Measurements from ENCODE around the gene HIVEP2.

The HIVEP2 gene

GRCh38 chr6:142856624-142857232, 88.2 kb downstream of the HIVEP2 start:
- Histone ChIP-seq H3K4me2 (ENCODE audit: low read length) (no peak overlapping the region), H2BK120ac (ENCODE audit: low read depth, low read length) (no peak overlapping the region), H2BK5ac (ENCODE audit: low read length) (no peak overlapping the region), H4K8ac (ENCODE audit: low read depth, low read length) (no peak overlapping the region), H3K4me3 (ENCODE audit: low read length) (no peak overlapping the region), H3K79me1 (ENCODE audit: low read length) (no peaks in the 10 kb centered on the region), H3K56ac (ENCODE audit: low read length) (no peak overlapping the region), H3K79me2 (ENCODE audit: control insufficient read depth, insufficient read depth, low read length) (no peaks in the 10 kb centered on the region), H2AK5ac (ENCODE audit: low read length) (no peak overlapping the region), H3K36me3 (ENCODE audit: control insufficient read depth, insufficient read depth, low read length) (no peaks in the 10 kb centered on the region), H3K4me1 (ENCODE audit: control insufficient read depth, low read depth, low read length) (no peaks in the 10 kb centered on the region), H3K27me3 (ENCODE audit: insufficient read depth, low read length, poor library complexity) (no peaks in the 10 kb centered on the region), H3K9ac (ENCODE audit: low read length) (no peak overlapping the region), H3K23ac (ENCODE audit: low read length) (peak overlapping the region; percentile 53), H2BK15ac (replicated peaks; ENCODE audit: low read depth) (no peak overlapping the region), H3K18ac (ENCODE audit: low read length) (no peak overlapping the region), H4K5ac (ENCODE audit: low read length) (no peak overlapping the region), H3K4ac (ENCODE audit: low read depth, low read length) (no peak overlapping the region), H3K27ac (ENCODE audit: low read depth, low read length) (no peak overlapping the region)
- no CpG with 5 or more reads among the region's 6 CpGs for WGBS (ENCODE audit: extremely low coverage, insufficient coverage, low lambda C conversion rate)
- DNase-seq, result no peak

- Histone ChIP-seq H3K4ac (ENCODE audit: low read depth, low read length) (no peak overlapping the region), H2BK5ac (ENCODE audit: low read length) (no peak overlapping the region), H3K79me1 (ENCODE audit: low read length) (no peaks in the 10 kb centered on the region), H3K4me3 (ENCODE audit: low read length) (no peak overlapping the region), H3K23ac (ENCODE audit: low read length) (no peak overlapping the region), H4K8ac (ENCODE audit: low read depth, low read length) (no peak overlapping the region), H3K4me2 (ENCODE audit: low read length) (no peak overlapping the region), H2AK5ac (ENCODE audit: low read length) (no peak overlapping the region), H2BK120ac (ENCODE audit: low read depth, low read length) (no peak overlapping the region), H3K27me3 (ENCODE audit: insufficient read depth, low read length, poor library complexity) (no peaks in the 10 kb centered on the region), H3K27ac (ENCODE audit: low read depth, low read length) (no peak overlapping the region), H3K9ac (ENCODE audit: low read length) (no peak overlapping the region), H2BK15ac (replicated peaks; ENCODE audit: low read depth) (no peak overlapping the region), H3K18ac (ENCODE audit: low read length) (peak overlapping the region; percentile 41), H3K4me1 (ENCODE audit: control insufficient read depth, low read depth, low read length) (no peaks in the 10 kb centered on the region), H3K56ac (ENCODE audit: low read length) (no peak overlapping the region), H3K36me3 (ENCODE audit: control insufficient read depth, insufficient read depth, low read length) (no peaks in the 10 kb centered on the region), H4K5ac (ENCODE audit: low read length) (no peak overlapping the region), H3K79me2 (ENCODE audit: control insufficient read depth, insufficient read depth, low read length) (no peaks in the 10 kb centered on the region)
- WGBS (ENCODE audit: extremely low coverage, insufficient coverage, low lambda C conversion rate), result no CpG with 5 or more reads among the region's 5 CpGs
- DNase-seq, result no peak
Observed at GRCh38 chr6:142855893-142856623, 88.9 kb downstream of the HIVEP2 start.

DNA sequence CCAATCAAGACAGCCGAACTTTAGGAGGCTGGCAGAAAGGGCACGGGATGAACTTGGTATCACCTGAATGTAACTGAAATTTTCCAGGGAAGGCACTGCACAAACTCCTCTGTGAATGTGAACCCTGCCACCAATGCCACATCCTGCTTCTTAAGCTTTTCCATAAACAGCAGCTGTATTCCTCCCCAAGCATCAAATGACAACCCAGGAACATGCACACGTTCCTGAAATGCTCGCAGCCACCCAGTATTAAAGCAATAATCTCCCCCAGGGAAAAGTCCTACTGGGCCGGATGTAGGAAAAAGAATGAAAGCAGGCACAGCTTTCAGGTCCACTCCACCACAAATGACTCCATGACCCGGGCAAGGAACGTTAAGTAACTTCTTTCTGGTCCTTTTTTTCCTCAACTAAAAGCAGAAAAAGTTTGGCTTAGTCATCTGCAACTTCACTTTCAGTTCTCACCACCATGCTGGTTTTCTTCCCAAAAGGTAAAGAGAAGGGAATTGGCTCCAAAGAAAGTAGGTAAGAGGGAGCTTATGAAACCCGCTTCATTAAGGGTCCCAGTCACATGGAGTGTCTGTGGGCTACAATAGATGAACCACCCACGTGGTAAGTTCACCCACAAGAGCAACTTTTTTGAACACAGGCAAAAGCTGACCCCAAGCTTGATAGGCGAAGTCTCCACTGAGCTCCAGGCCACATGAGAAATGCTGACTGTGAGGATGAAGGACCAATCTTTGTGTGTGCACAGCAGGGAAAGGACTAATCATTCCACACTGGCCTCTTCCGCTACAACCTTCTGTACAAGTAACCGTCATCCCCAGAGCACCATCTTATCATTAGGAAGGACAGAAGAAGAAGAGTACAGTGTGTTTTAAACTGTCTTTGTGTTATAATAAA, 90.1 kb downstream of the HIVEP2 start:
- Histone ChIP-seq H3K4me3 (ENCODE audit: low read length) (no peak overlapping the region), H3K9ac (ENCODE audit: low read length) (no peak overlapping the region), H2BK15ac (replicated peaks; ENCODE audit: low read depth) (no peak overlapping the region), H3K79me2 (ENCODE audit: control insufficient read depth, insufficient read depth, low read length) (no peaks in the 10 kb centered on the region), H3K4me2 (ENCODE audit: low read length) (no peak overlapping the region), H2BK120ac (ENCODE audit: low read depth, low read length) (no peak overlapping the region), H4K8ac (ENCODE audit: low read depth, low read length) (no peak overlapping the region), H3K79me1 (ENCODE audit: low read length) (no peaks in the 10 kb centered on the region), H3K56ac (ENCODE audit: low read length) (no peak overlapping the region), H2BK5ac (ENCODE audit: low read length) (no peak overlapping the region), H3K4me1 (ENCODE audit: control insufficient read depth, low read depth, low read length) (no peaks in the 10 kb centered on the region), H3K18ac (ENCODE audit: low read length) (no peak overlapping the region), H3K27ac (ENCODE audit: low read depth, low read length) (no peak overlapping the region), H3K23ac (ENCODE audit: low read length) (no peak overlapping the region), H2AK5ac (ENCODE audit: low read length) (no peak overlapping the region), H3K4ac (ENCODE audit: low read depth, low read length) (no peak overlapping the region), H4K5ac (ENCODE audit: low read length) (no peak overlapping the region), H3K36me3 (ENCODE audit: control insufficient read depth, insufficient read depth, low read length) (no peaks in the 10 kb centered on the region), H3K27me3 (ENCODE audit: insufficient read depth, low read length, poor library complexity) (no peaks in the 10 kb centered on the region)
- DNase-seq, result no peak
- whole genome bisulfite sequencing (ENCODE audit: extremely low coverage, insufficient coverage, low lambda C conversion rate), result no CpG with 5 or more reads among the region's 12 CpGs

DNA sequence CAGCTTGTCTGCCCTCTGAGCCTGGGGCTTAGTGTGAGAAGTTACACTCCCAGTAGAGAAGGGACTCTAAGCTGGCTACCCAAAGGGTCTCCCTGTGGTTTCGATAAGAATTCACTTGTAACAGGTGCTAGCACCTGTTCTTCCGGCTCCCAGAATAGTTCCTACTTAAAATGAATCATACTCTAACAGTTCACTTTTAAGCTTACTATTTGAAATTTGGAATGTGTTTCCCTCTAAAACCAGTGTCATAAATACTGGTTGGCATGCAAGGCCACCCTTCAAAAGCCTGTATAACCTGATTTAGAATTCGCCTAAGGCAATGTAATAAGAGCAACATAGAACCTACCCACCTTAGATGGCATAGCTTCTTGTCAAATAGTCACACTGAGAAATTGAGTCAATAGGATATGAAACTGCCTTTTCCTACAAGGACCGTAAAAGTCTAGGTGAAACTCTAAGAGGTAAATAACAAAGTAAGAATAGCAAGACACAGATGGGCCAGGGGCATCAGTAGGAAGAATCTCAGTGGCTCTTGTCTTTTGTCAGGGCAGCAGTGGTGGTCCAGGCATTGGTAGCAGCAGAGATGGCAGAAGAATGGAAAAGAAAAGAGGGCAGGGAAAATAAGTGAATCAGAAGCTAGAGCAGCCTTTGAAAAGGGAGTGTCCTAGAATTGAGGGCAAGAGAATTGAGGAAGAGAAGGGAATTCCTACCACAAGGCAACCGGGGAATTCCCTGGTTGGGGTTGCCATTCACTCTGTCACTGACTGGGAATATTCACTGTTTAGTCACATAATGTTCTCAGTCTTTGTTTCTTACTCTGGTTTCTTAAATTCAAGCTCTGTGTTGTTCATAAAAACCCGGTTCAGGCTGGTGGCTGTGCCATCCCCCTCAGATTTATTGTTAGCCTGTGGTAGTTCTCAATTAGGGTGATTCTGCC, 91.5 kb downstream of the HIVEP2 start:
- H2AK5ac ChIP-seq (ENCODE audit: low read length), result no peak overlapping the region
- no peak overlapping the region for H3K4ac ChIP-seq (ENCODE audit: low read depth, low read length)
- no peaks in the 10 kb centered on the region for H3K27me3 ChIP-seq (ENCODE audit: insufficient read depth, low read length, poor library complexity)
- no peak for DNase-seq
- no peaks in the 10 kb centered on the region for H3K4me1 ChIP-seq (ENCODE audit: control insufficient read depth, low read depth, low read length)
- no peak overlapping the region for H2BK15ac ChIP-seq (replicated peaks; ENCODE audit: low read depth)
- H3K23ac ChIP-seq (ENCODE audit: low read length), result no peak overlapping the region
- no peak overlapping the region for H4K8ac ChIP-seq (ENCODE audit: low read depth, low read length)
- H2BK5ac ChIP-seq (ENCODE audit: low read length), result no peak overlapping the region
- H3K27ac ChIP-seq (ENCODE audit: low read depth, low read length), result no peak overlapping the region
- WGBS (ENCODE audit: extremely low coverage, insufficient coverage, low lambda C conversion rate), result no CpG with 5 or more reads among the region's 6 CpGs
- H3K79me1 ChIP-seq (ENCODE audit: low read length), result no peaks in the 10 kb centered on the region
- H3K18ac ChIP-seq (ENCODE audit: low read length), result no peak overlapping the region
- no peaks in the 10 kb centered on the region for H3K36me3 ChIP-seq (ENCODE audit: control insufficient read depth, insufficient read depth, low read length)
- H3K4me2 ChIP-seq (ENCODE audit: low read length), result no peak overlapping the region
- H3K56ac ChIP-seq (ENCODE audit: low read length), result no peak overlapping the region
- no peak overlapping the region for H3K9ac ChIP-seq (ENCODE audit: low read length)
- no peak overlapping the region for H4K5ac ChIP-seq (ENCODE audit: low read length)
- H3K4me3 ChIP-seq (ENCODE audit: low read length), result no peak overlapping the region
- no peak overlapping the region for H2BK120ac ChIP-seq (ENCODE audit: low read depth, low read length)
- no peaks in the 10 kb centered on the region for H3K79me2 ChIP-seq (ENCODE audit: control insufficient read depth, insufficient read depth, low read length)

DNA sequence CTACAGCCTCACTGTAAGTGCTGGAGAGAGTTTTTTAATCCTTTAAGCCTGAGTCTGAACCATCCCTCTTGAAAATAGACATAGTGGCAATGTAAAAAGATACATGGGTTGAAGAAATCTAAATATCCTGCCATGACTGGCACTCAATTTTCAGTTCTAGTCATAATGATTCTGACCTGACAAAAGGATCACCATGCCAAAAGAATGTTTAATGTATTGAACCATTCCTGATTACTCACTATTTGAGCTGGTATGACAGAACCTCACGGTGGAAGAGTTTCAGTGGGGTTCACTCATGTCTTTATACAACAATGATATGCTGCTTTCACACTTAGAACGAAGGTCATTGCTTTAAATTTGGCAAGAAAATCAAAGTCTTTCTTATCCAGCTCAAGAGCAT, 93.4 kb downstream of the HIVEP2 start:
- H3K4me2 ChIP-seq (ENCODE audit: low read length), result no peak overlapping the region
- peaks cover 5% of the 10 kb centered on the region for H3K4me1 ChIP-seq (ENCODE audit: control insufficient read depth, low read depth, low read length)
- H3K4ac ChIP-seq (ENCODE audit: low read depth, low read length), result no peak overlapping the region
- no peaks in the 10 kb centered on the region for H3K79me2 ChIP-seq (ENCODE audit: control insufficient read depth, insufficient read depth, low read length)
- no peak overlapping the region for H2BK15ac ChIP-seq (replicated peaks; ENCODE audit: low read depth)
- no peak overlapping the region for H3K23ac ChIP-seq (ENCODE audit: low read length)
- H3K18ac ChIP-seq (ENCODE audit: low read length), result no peak overlapping the region
- H3K79me1 ChIP-seq (ENCODE audit: low read length), result no peaks in the 10 kb centered on the region
- no peak overlapping the region for H4K8ac ChIP-seq (ENCODE audit: low read depth, low read length)
- H3K4me3 ChIP-seq (ENCODE audit: low read length), result no peak overlapping the region
- H2AK5ac ChIP-seq (ENCODE audit: low read length), result no peak overlapping the region
- H3K27ac ChIP-seq (ENCODE audit: low read depth, low read length), result no peak overlapping the region
- H2BK5ac ChIP-seq (ENCODE audit: low read length), result no peak overlapping the region
- no peak for DNase-seq
- no peak overlapping the region for H2BK120ac ChIP-seq (ENCODE audit: low read depth, low read length)
- no CpG with 5 or more reads among the region's 2 CpGs for WGBS (ENCODE audit: extremely low coverage, insufficient coverage, low lambda C conversion rate)
- no peak overlapping the region for H4K5ac ChIP-seq (ENCODE audit: low read length)
- H3K56ac ChIP-seq (ENCODE audit: low read length), result no peak overlapping the region
- H3K9ac ChIP-seq (ENCODE audit: low read length), result no peak overlapping the region
- H3K27me3 ChIP-seq (ENCODE audit: insufficient read depth, low read length, poor library complexity), result no peaks in the 10 kb centered on the region
- H3K36me3 ChIP-seq (ENCODE audit: control insufficient read depth, insufficient read depth, low read length), result no peaks in the 10 kb centered on the region
